Activated CD4-positive, alpha-beta T cell treated with anti-CD3 and anti-CD28 coated beads, Interleukin-2, amount 50 U/mL, for 1 hour (primary cell): ENCODE results near the gene ASF1A.

Experiments
- DNase-seq: peaks from one replicate; pipeline ENCODE4 v3.0.0-alpha.2; 2020

Gene ASF1A

GRCh38 chr6:118882314-118882905, 11.5 kb upstream of the ASF1A start:
- DNase-seq, result no peak

DNA sequence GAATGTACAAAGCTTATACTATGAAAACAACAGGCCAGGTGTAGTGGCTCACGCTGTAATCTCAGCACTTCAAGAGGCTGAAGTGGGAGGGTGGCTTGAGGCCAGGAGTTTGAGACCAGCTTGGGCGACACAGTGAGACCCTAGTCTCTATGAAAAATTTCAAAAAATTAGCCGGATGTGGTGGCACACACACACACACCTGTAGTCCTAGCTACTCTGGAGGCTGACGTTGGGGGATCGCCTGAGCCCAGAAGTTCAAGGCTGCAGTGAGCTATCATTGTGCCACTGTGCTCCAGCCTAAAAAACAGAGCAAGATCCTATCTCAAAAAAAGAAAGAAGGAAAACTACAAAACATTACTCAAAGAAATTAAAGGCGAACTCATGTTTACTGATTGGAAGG, 7.3 kb upstream of the ASF1A start:
- DNase-seq, result no peak

DNA sequence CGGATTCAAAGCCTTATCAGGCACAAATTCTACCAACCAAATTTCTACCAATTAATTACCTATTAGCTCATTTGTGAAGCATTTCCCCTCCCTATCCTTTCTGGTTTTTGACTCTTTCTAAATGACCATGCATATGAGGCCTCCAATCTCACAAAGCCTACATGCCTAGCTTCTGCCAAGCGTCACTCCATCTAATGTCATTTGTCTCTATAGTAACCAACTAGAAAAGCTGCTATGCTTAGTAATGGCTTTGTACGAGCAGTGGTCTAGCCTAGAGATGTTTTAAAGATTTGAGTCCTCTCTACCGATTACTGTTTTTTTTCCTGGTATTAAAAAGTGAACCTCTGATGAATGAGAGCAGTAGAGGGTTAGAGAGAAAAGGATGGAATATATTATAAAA, 4.8 kb upstream of the ASF1A start:
- DNase-seq, result no peak

GRCh38 chr6:118890997-118891790, 2.8 kb upstream of the ASF1A start:
- no peak for DNase-seq

DNA sequence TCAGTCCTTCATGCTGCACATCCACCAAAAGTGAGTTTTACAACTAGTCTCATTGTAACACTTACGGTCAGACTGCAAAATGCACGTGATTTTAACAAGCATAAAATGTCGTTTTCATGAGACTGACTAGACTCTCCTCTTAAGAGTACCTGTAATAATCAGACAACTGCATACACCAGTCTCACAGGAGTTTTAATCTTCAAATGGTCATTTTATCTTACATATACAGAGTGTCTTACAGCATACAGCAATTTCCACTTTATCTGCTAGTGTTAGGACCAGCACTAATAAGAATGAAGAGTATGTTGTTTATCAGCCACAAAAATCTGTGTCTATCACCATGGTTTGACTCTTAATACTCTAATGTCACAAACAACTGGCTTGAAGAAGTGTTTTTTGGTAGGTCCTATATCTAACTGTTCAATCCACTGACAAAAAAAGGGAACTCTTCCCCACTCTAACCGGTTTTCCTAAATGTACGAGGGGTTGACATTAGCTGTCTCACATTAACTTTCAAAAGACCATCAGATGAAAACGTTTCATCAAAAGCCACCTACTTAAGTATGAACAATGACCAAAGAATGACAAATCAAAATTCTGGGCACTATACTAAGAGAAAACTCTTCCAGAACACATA, 1.5 kb upstream of the ASF1A start:
- DNase-seq, result no peak

DNA sequence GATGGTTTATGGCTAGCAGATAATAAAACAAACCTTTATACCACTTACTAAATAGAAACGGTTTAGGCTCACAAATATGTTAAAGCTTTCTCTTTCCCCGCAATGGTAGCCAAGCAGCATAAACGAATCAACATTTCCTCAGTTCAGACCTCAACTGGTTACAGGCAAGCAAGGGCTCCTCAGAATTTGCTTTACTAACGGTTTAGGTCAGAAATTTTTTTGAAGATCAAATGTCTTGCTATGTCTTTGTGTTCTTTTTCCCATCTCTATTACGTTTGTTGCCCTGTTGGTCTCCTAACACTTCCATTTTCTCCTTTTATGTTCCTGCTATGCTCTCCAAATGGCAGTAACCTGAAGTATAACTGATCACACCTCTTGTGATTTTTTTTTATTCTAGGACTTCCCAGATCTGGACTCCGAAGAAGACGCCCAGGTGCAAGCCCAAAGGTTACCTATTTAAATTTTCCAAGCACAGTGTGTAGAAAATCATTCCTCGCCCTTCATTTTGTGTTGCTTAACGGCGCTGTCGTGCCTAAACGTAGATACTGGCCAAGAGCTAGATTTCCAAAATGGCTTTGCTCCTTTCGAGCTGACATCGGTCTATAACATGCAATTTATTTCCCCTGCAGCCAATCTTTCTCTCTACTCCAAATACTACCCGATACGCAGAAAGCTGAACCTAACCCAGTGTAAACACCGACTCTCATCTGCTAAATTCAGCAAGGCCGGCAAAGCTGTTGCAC, 717 bp upstream of the ASF1A start:
- DNase-seq, result peak; percentile 44

GRCh38 chr6:118894425-118895260, 691 bp downstream of the ASF1A start:
- DNase-seq, result peak; percentile 61

DNA sequence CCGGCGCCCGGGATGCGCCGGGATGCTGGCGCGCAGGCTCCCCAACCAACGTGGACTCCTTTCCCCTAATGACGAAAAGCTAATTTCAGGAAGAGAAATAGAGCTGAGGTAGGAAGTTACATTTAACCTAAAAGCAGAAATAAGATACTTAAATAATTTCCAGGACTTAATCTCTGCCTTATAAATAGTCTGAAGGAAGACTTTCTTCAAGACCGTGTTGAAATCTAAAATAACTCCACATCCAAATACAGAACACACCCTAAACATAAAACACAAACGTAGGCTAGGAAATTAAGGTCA, 1.3 kb downstream of the ASF1A start:
- DNase-seq, result no peak

- DNase-seq, result no peak
Observed at GRCh38 chr6:118895859-118896258, 1.9 kb downstream of the ASF1A start.

- DNase-seq, result no peak
Observed at GRCh38 chr6:118896339-118897136, 2.6 kb downstream of the ASF1A start.

GRCh38 chr6:118897386-118897785, 3.4 kb downstream of the ASF1A start:
- DNase-seq, result no peak

- no peak for DNase-seq
Observed at GRCh38 chr6:118899948-118900347, 6.0 kb downstream of the ASF1A start.

DNA sequence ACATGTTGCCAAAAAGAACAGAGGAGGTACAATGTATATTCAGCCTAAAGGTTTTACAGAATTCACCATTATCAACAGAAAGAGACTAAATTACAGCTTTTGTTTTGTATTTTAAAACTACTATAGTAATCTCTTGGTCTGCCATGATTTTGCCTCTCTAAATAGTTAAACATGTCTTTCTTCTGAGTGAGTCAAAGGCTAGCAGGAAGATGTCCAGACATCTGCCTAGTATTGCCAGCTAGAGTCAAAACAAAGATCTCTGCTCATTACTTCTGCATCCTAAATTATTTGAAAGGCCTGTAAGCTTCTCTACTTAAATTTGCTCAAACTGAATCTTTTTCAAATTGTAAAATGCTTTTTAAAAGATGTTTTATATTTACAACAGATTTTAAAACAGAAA, 8.8 kb downstream of the ASF1A start:
- no peak for DNase-seq

- no peak for DNase-seq
Observed at GRCh38 chr6:118903138-118903537, 9.2 kb downstream of the ASF1A start.

DNA sequence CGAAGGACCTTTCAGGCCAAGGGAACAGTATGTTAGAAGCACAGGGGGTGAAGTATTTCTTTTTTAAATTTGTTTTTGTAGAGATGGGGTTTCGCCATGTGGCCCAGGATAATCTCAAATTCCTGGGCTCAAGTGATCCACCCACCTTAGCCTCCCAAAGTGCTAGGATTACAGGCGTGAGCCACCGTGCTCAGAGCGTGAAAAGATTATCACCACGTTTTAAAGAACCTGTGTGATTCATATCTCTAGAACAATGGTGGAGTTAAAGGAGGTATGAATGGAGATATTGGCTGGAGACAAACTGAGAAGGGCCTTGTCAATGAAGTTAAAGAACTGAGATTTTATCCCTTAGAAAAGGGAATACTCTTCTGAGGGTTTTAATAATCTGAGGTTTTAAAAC, 9.7 kb downstream of the ASF1A start:
- DNase-seq, result no peak

DNA sequence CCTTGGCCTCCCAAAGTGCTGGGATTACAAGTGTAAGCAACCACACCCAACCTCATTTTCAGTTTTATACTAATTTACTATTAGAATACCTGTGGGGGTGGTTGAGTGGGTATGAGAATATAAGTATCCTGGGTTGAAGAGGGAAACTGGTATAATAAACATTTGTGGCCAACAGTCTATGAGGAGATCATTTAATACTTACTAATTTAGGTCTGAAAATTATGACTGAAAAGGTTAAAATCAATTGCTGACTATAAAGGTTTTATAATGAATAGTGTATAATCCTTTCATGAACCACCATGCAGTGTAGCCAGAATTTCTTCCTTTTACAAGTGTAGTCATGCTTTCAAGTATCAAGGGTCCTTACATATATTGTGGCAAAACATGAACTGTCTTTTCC, 11.1 kb downstream of the ASF1A start:
- DNase-seq, result no peak

DNA sequence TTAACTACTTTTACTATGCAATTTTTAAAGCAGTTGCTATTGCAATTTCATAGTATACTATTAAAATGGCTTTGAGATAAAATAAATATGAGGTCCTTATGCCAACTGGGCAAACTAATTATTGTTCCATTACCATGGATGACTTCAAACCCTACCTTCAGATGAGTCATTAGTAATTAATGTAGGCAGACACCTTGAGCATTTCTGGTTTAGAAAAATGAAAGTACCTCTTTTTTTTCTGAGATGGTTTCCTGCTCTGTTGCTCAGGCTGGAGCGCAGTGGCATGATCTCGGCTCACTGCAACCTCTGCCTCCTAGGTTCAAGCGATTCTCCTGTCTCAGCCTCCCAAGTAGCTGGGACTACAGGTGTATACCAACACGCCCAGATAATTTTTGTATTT, 11.9 kb downstream of the ASF1A start:
- no peak for DNase-seq

DNA sequence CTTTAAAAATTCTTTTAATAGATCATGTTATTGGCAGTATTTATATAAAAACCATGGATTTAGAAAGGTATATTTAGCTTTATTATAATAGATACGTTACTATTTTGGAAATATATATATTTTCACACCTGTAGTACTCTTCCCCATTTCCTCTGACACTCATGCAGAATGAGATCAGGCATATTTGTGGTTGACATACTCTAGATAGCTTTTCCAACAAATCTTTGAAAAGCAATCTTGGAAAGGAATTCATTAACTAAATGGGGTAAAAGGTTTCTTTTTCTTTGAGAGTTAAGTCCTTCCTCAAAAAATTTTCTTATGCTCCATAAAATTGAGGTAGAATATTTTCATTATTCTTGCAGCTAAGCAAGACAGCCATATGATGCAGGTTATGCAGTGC, 14.5 kb downstream of the ASF1A start:
- DNase-seq, result no peak

GRCh38 chr6:118912646-118913045, 18.7 kb downstream of the ASF1A start:
- DNase-seq, result no peak

DNA sequence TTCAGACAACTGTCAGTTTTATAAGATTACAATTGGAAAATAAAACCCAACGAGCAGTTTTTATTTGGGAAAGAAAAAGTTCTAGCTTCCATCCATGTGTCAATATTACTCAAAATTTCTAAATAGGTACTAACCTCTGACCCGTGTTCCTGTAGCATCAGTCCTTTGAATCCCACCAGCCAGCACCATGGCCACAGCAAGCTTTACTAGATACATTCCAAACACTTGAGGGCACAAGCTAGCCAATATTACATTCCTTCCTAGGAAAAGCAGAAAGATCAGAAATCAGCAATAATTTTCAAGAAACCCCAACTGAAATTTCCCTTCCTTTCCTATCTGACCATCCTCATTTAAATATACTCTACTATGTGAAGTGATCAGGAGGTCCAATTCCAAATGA, 19.2 kb downstream of the ASF1A start:
- DNase-seq, result no peak

GRCh38 chr6:118914598-118914997, 20.6 kb downstream of the ASF1A start:
- DNase-seq, result no peak
